CD4-positive, alpha-beta T cell treated with Interleukin-15 for 4 hours (primary cell): ENCODE results near the gene TMEM106A.
"Not testable (repeated sequence)": the region's sequence is repeated elsewhere in the genome, so short reads cannot be mapped to it uniquely, and the experiment has no call there.

ENCODE experiments used
- DNase-seq: peaks from one replicate; pipeline ENCODE4 v3.0.0-alpha.2; 2020; ENCODE audit warnings: low spot score

Gene TMEM106A, protein sequence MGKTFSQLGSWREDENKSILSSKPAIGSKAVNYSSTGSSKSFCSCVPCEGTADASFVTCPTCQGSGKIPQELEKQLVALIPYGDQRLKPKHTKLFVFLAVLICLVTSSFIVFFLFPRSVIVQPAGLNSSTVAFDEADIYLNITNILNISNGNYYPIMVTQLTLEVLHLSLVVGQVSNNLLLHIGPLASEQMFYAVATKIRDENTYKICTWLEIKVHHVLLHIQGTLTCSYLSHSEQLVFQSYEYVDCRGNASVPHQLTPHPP

DNA sequence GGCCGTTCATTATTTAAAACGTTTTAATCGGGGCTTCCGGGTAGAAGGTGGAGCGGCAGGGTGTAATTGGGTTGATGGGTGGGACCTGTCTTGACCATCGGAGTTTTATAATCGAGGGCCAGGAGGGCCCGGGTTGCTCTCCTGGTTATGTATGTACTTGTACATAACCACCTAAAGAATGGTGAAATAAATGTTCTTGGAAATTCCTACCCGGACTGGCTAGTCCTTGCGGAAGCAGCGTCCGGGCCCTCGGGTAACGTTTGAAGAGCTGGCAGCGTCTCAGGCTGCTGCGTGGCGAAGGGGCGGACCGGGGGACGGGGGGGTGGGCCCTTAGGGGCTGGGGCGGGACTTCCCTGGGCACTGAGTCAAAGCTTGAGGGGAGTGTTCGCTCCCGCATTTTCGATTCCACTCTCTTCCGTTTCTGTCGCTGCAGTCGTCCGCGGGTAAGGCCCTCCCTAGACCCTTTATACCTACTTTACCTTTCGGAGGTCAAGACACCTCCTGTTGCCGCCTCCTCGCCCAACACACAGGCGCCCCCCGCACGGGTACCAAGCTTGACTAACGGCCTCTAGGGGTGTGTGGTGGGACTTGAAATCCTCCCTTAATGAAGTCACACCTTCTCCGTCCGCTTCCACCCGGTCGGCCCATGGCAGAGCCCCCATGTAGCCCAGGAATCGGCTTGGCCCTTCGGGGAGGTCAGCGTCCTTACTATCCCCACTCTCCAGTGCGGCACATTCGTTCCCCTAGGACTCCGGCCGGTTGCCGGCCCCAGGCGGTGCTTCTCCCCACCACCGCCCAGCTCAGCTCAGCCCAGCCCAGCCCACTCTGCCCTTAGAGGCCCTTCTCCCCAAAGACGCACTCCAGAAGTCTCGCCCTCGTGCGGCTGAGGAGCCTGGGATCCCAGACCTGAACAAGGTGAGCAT is at the start of gene TMEM106A:
Gene TMEM106A, plus strand, starts transcription at position 396 of the 923 bp plus-strand sequence. CDS start 1,167 bp downstream, outside the sequence.
- peak; percentile 72 for DNase-seq

DNA sequence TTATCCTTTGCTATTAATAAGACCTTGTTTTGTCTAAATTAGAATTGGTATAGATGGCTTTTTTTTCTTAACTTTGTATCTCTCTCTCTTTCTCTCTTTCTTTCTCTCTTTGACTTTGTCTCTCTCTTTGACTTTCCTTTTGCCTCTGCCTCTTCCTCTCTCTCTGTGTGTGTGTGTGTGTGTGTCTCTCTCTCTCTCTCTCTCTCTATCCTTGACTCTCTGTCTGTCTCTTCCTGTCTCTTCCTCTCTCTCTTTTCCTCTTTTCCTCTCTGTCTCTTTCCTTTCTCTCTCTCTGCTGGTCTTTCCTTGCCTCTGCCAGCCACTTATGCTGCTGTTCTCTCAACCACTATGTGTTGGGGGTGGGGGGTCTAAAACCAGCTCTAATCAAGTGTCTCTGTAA is 45.7 kb upstream of the TMEM106A start:
- not testable (repeated sequence) for DNase-seq

DNA sequence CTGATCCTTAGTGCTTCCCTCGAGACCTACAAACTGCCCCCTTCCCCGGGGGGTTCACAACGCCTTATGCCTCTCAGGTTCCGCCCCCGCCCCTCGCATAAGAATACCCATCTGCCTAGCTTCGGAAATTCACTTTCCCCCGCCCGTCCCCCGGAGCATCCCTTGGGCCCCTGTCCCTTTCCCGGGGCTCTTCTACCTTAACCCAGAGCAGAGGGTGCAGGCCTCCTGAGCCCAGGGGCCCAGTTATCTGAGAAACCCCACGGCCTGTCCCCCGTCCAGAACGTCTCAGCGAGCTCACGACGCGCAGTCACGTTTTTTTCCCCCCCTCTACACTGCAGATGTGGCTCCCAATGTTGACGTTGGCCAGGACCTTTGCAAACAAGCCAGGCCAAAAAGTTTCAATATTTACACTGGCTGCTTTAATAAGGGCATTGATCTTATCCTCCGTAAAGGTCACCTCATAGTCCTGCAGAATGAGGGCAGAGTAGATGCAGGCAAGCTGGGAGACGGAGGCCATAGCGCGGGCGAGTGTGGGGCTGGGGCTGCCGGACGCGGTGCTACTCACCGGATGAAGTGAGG is 42.0 kb upstream of the TMEM106A start:
- DNase-seq: no peak

DNA sequence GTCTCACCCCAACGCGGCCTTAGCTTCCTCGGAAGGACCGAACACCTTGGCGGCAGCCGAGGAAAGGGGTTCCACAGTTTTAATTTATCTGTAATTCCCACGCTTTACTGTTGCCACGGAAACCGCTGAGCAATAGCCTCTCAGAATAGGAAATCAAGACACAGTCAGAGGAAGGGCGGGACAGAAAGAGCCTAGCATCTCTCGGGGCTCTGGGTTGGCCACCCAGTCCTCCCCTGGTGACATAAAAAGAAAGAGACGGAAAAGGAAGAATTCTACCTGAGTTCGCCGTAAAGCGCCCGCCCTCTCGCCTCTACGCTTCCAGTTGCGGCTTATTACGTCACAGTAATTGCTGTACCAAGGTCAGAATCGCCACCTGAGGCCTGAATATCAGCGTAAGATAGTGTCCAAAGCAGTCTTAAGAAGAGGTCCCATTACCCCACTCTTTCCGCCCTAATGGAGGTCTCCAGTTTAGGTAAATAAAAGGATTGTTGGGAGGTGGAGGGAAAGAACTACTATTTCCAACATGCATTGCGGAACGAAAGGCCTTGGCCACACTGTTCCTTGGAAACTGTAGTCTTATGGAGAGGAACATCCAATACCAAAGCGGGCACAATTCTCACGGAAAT is 41.4 kb upstream of the TMEM106A start:
- DNase-seq: peak; percentile 93

DNA sequence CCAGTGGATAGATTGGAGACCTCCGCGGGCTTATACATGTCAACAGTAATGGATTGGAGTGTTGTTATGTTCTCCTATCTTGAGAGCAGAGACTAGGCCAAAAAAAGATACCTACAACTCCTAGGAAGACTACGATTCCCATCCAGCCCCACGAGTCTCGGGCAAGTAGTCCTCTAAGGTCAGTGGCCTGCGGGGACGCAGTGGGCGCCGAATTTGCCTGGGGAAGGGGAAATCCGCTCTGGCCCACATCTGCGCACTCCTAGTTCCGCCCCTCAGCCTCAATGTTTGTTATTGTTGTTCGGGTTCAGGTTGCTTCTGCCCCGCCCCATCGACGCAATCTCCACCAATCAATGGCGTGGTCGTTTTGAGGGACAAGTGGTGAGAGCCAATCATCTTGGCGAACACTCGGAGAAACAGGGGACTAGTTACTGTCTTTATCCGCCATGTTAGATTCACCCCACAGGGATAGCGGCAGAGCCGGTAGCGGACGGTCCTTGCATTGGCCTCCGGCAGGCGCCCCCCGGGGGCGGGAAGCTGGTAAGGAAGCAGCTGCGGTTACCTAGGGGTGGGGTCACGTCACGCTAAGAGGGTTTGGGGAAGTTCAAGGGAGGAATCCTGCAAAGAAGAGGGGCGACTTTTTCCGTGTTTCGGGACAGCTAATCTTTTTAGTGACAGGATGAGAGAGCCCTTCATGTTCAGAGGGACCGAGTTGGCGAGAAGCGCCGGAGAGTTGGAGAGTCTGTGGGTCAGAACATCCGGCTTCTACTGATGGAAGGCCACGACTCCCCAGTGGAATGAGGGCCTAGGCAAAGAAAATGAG is 40.7 kb upstream of the TMEM106A start, which contains the start of gene NBR1:
Gene NBR1, plus strand, starts transcription at position 449 of the 820 bp plus-strand sequence. CDS start 4,586 bp downstream, outside the sequence.
- peak; percentile 99 for DNase-seq

DNA sequence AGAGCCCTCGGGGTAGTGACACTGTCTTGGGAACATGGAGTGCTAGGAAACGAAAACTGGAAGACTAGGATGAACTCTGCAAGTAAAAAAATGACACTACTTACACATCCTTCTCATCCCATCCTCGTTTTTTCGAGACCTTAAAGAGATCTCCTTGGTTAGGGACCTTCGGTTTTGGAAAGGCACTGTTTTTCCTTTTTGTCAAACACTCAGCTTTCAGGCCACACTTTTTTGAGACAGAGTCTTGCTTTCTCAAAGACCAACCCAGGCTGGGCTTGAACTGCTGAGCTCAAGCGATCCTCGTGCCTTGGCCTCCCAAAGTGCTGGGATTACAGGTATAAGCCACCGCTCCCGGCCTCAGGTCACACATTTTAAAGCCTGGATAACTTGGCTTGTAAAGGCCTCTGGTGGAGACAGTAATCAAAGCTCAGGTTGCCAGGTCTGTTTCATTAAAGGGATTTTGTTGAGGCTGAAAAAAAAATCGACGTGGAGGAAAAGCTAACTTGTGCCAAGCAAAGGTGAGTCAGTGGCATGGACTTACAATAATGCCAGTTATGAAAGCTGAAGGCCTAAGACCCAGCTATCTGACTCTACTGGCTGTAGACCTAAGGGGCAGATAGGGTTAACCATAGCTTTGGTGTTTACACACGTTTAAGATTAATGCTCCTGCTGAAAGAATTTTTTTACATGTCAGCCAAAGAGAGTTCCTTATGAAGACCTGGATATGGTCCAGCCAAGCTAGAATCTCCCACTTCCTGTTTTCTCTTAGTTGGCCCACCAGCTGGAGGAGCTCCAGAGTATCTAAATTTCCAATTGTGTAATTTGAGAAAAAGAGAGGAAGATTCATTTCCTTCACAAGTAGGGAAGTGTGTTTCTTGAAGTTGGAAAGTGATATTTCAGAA is 39.8 kb upstream of the TMEM106A start:
- peak; percentile 9 for DNase-seq

DNA sequence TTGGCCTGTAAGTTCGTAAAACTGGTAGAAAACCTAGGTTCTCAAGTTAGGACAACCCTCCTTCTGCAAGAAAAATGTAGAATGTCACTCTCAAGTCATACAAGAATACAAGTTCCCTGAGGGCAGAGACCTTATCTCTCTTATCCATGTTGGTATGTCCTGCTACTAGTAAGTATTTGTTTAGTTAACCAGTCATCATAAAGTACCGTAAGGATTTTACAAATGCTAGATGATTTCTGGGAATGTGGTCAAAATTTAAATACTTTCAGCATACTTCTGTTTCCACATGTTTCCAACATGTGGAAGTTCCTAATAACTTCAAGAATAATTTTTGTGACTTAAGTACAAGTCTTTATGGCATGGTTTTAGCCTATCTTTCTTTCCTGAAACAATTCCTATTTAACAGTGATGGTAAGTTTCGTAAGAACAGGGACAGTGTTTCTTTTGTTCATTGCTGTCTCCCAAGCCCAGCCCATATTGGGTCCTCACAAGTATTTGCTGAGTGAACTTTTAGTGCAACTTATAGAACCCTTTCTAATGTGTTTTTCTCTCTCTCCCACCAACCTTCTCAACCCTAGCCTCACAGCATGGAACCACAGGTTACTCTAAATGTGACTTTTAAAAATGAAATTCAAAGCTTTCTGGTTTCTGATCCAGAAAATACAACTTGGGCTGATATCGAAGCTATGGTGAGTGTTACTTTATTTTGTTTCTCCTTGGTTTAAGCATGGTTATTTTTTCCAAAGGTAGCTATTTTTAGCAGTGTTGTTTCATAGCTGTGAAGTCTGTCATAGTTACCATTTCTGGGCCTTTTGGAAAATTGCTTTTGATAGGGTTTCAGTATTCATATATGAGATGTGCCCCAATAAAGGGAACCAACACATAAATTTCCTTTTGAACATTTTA is 36.2 kb upstream of the TMEM106A start:
- no peak for DNase-seq

DNA sequence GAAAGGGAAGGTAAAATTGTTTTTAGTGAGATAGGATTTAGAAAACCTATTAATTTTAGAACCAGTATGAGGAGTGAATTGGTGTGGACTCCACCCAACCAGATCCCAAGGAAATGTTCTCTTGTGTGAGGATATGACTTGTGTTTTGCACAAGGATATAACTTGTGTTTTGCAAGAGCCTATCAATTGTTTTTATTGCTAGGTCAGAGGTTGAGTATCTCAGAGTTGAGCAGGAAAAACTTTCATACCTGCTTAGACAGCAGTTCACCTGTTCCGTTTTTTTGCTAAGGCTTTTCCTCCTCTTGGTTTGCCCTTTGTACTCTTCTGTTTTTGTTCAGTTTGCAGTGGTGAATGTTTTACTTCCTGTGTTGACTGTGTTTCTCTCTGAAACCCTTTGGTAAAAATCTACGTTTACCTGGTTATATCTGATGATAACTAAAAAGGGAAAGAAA is 35.5 kb upstream of the TMEM106A start:
- peak; percentile 1 for DNase-seq

DNA sequence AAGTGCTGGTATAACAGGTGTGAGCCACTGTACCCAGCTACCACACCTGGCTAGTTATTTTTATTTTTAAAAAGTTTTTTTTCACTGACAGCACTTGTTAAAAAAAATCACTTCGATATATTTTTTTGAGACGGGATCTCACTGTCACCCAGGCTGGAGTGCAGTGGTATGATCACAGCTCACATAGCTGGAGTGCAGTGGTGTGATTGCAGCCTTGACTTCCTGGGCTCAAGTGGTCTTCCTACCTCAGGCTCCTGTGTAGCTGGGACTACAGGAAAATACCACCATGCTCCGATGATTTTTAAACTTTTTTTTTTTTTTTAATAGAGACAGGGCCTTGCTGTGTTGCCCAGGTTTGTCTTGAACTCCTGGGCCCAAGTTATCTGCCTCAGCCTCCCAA is 27.8 kb upstream of the TMEM106A start:
- DNase-seq: no peak

DNA sequence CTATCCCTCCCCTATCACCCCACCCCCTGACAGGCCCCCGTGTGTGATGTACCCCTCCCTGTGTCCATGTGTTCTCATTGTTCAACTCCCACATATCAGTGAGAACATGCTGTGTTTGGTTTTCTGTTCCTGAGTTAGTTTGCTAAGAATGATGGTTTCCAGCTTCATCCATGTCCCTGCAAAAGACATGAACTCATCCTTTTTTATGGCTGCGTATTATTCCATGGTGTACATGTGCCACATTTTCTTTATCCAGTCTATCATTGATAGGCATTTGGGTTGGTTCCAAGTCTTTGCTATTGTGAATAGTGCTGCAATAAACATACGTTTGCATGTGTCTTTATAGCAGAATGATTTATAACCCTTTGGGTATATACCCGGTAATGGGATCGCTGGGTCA is 25.0 kb upstream of the TMEM106A start:
- not testable (repeated sequence) for DNase-seq

DNA sequence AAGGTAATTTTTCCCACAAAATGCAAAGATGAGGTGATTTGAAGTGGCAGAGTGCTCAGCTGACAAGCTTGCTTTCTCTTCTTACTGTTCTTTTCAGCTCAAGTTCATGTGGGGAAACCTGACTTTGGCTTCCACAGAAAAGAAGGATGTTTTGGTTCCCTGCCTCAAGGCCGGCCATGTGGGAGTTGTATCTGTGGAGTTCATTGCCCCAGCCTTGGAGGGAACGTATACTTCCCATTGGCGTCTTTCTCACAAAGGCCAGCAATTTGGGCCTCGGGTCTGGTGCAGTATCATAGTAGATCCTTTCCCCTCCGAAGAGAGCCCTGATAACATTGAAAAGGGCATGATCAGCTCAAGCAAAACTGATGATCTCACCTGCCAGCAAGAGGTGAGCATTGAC is 18.4 kb upstream of the TMEM106A start:
- DNase-seq: no peak

DNA sequence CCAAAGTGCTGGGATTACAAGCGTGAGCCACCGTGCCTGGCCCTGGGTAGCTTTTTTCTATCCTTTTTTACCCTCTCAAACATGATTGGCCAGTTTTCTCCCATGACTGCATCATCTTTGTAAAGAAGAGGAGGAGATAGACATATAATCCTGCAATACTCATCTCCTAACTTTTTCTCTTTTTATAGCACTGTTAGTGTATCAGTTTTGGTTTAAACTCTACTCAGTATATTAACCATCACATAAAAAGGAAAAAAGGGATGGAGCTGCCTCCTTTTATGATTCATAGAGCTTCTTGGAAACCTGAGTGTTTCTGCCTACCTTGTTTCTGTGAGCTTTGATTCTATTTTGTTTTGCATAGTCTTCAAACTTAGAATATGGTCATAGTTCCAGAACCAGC is 12.0 kb upstream of the TMEM106A start:
- DNase-seq: no peak

DNA sequence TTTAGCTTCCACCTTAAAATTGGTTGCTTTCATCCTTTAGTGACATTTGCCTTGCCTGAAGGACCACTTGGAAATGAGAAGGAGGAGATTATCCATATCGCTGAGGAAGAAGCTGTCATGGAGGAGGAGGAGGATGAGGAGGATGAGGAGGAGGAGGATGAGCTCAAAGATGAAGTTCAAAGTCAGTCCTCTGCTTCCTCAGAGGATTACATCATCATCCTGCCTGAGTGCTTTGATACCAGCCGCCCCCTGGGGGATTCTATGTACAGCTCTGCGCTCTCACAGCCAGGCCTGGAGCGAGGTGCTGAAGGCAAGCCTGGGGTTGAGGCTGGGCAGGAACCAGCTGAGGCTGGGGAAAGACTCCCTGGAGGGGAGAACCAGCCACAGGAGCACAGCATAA is 11.5 kb upstream of the TMEM106A start:
- no peak for DNase-seq

DNA sequence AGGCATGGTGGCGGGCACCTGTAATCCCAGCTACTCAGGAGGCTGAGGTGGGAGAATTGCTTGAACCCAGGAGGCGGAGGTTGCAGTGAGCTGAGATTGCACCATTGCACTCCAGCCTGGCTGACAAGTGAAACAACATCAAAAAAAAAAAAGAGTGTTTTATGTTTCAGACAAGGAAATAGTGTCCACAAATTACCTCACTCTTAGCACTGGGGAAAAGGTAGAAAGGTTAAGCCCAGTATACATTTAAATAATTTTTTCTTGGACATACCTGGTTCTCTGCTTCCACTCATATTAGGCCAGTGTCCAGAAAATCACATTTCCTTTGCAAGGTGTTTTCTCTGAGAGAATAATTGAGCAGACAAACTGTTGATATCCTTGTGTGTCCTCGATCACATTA is 8.7 kb upstream of the TMEM106A start:
- not testable (repeated sequence) for DNase-seq

DNA sequence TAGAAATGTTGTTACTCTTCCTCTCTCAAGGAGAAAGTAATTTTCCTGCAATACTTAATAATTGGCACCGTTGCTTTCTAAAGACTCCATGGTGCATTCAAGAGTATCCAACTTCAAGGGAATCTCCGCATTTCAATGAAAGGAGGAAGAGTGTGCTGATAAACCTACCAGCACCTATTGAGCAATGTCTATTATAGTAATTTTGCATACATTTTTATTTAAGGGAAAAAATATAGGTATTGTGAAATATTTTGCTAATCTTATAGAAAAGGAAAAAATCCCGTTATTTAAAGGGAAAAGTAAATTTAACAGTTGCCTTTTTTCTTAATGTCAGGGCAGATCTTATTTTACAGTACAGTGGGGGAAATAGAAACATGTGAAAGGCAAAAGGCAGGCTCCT is 1.1 kb upstream of the TMEM106A start:
- DNase-seq: no peak

DNA sequence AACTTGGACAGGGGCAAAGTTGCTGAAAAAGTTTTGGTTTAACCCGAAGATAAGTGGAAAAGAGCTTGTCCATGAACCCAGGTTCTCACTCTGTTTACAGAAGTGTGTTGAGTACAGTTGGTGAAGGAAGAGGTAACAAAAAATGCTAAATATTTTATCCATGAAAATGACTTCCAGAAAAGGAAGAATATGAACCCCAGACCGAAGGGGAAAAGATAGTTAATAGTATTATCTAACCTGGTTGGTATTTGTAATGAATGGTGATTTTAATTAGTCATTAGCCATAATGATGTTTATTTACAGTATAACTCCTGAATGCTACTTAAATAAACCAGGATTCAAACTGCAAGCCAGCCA is 574 bp upstream of the TMEM106A start:
- DNase-seq: no peak

DNA sequence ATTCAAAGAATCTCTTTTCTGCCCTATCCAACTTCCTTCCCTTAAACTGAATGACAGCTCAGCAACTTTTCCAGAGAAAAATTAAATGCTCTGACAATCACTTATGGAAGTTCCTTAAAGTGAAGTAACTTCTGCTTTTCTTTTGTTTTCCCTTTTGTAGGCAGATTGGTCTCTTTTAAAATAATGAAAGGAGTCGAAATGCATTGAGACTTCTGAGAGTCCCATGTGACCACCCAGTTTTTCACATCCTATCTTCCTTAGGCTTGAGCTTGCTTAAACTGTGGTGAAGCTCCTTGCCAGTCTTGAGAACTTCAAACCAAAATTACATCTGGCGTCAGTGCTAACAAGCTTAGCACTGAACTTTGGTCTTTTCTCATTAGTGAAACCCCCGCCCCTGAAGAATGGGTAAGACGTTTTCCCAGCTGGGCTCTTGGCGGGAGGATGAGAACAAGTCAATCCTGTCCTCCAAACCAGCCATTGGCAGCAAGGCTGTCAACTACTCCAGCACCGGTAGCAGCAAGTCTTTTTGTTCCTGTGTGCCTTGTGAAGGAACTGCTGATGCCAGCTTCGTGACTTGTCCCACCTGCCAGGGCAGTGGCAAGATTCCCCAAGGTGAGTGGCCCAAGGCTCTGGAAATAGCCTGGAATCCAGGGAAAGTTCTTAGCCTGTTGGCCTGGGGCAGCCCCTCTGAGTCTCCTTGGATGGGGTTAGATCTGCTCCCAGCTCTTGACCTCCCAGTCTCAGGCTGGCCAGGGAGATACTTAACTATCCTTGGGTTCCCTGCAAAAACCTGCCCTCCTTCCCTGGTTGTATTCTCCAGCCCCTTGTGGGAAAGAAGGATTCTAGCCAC is 1.2 kb downstream of the TMEM106A start:
- DNase-seq: no peak

DNA sequence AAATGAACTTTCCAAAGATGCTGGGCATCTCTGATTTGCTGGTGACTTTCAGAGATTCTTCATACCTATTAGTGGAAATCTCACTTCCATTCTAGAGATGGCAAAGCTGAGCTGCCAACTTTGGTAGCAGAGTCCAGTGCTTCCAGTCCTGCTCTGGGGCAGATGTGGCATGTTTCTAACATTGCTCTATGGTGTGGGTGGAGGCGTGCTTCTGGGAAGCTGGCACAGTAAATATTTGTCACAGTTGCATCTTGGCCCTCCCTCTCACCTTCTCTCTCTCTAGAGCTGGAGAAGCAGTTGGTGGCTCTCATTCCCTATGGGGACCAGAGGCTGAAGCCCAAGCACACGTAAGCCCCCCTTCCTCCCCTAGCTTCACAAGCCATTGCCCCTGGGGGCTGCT is 1.9 kb downstream of the TMEM106A start:
- DNase-seq: no peak
